NB4 (cell line): ENCODE data around the gene IFT20.
"Not testable (repeated sequence)": the region's sequence is repeated elsewhere in the genome, so short reads cannot be mapped to it uniquely, and the experiment has no call there.

Experiments
- DNase-seq: peaks from one replicate; pipeline ENCODE4 v3.0.0; 2010; ENCODE audit warnings: low read depth
- H3K4me3 ChIP-seq: one replicate; pipeline ENCODE4 v1.5.1; 2011; ENCODE audit warnings: mild to moderate bottlenecking, low read depth, low read length, moderate library complexity
- CTCF ChIP-seq: IDR thresholded peaks from one replicate; pipeline ENCODE4 v1.5.1; 2012; ENCODE audit warnings: low read depth, low read length
- MAX ChIP-seq: IDR thresholded peaks from 2 replicates; pipeline ENCODE4 v1.6.1; 2011; ENCODE audit warnings: low read depth, low read length
- MYC ChIP-seq: IDR thresholded peaks from 2 replicates; pipeline ENCODE4 v1.6.1; 2011; ENCODE audit warnings: low read depth, low read length
- POLR2A ChIP-seq: IDR thresholded peaks from 2 replicates; pipeline ENCODE4 v1.6.1; 2011; ENCODE audit warnings: mild to moderate bottlenecking; ENCODE audit not compliant: insufficient read length; ENCODE audit errors: extremely low read depth

Gene IFT20

GRCh38 chr17:28295677-28296578 is 39.3 kb downstream of the IFT20 start:
- no peak for DNase-seq
- no peak overlapping the region for H3K4me3 ChIP-seq
- no peak for TF ChIP-seq CTCF
- TF ChIP-seq MYC = no peak
- no peak for TF ChIP-seq MAX
- TF ChIP-seq POLR2A = no peak

GRCh38 chr17:28293994-28294393 is 41.3 kb downstream of the IFT20 start:
- TF ChIP-seq MYC (no peak), MAX (no peak), CTCF (no peak)
- DNase-seq = peak; percentile 63
- no peak overlapping the region for H3K4me3 ChIP-seq

- not testable (repeated sequence) for H3K4me3 ChIP-seq, DNase-seq
These were observed 42.4 kb downstream of the IFT20 start for GRCh38 chr17:28292878-28293277.

- no peak for DNase-seq
- TF ChIP-seq POLR2A (no peak), MAX (no peak), MYC (no peak)
- H3K4me3 ChIP-seq = no peak overlapping the region
These were observed 43.4 kb downstream of the IFT20 start for GRCh38 chr17:28291780-28292330.

GRCh38 chr17:28290703-28291102 is 44.6 kb downstream of the IFT20 start:
- DNase-seq = no peak
- H3K4me3 ChIP-seq = no peak overlapping the region
- TF ChIP-seq MYC (no peak), POLR2A (no peak), CTCF (no peak), MAX (no peak)

- no peak for TF ChIP-seq CTCF
- TF ChIP-seq MAX = no peak
- TF ChIP-seq MYC = no peak
- no peak for TF ChIP-seq POLR2A
- no peak overlapping the region for H3K4me3 ChIP-seq
- DNase-seq = no peak
These were observed 49.3 kb downstream of the IFT20 start for GRCh38 chr17:28285965-28286364.

- H3K4me3 ChIP-seq = no peak overlapping the region
- TF ChIP-seq POLR2A (no peak), CTCF (no peak), MAX (no peak), MYC (no peak)
- no peak for DNase-seq
These were observed 52.7 kb downstream of the IFT20 start for GRCh38 chr17:28282596-28282995.
